BJ (cell line): ENCODE results near the gene OXCT1. TPM values are rescaled to one million over a fixed set of nuclear protein-coding genes. Genes with fewer than 3 reads are reported as not detected.

Experiments
- CTCF ChIA-PET: fragments of 350-600 bp; formaldehyde crosslinking; extraction: SDS; loops from one replicate; lab custom pipeline; 2021; ENCODE audit warnings: antibody characterized with exemption, inconsistent platforms; lab: Yijun Ruan, JAX
- POLR2A ChIA-PET: fragments of 300-600 bp; sonication (Branson Sonifier 250); formaldehyde crosslinking; extraction: SDS; loops from one replicate; lab custom pipeline; 2021; ENCODE audit warnings: antibody characterized with exemption; lab: Charles Lee
- DNase-seq: peaks from one replicate; pipeline ENCODE4 v3.0.0-alpha.2; 2011; ENCODE audit warnings: low read depth
- H3K27me3 ChIP-seq: 2 replicates; pipeline ENCODE4 v1.6.0; 2011; ENCODE audit warnings: low read length; ENCODE audit not compliant: control insufficient read depth, insufficient read depth
- H3K36me3 ChIP-seq: 2 replicates; pipeline ENCODE4 v1.5.1; 2011; ENCODE audit warnings: low read length; ENCODE audit not compliant: control insufficient read depth, insufficient read depth
- H3K4me3 ChIP-seq: 2 replicates; pipeline ENCODE4 v1.5.1; 2011; ENCODE audit warnings: low read depth, mild to moderate bottlenecking, control low read depth, low read length
- polyA plus RNA-seq: library from polyadenylated mRNA; depleted of rRNA; stranded (reverse); fragments of >200 nt; gene quantifications from 2 replicates; pipeline ENCODE4 v1.2.3, GENCODE V29; 2011
- TF ChIP-seq, protein P1 (sequence below): IDR thresholded peaks from 2 replicates; pipeline ENCODE4 v1.5.1; 2011; ENCODE audit warnings: low read depth, mild to moderate bottlenecking, control low read depth, inconsistent platforms, low read length, moderate library complexity; ENCODE audit not compliant: insufficient read depth

Gene OXCT1
- polyA plus RNA-seq, 1 experiment = 12.0 TPM

DNA sequence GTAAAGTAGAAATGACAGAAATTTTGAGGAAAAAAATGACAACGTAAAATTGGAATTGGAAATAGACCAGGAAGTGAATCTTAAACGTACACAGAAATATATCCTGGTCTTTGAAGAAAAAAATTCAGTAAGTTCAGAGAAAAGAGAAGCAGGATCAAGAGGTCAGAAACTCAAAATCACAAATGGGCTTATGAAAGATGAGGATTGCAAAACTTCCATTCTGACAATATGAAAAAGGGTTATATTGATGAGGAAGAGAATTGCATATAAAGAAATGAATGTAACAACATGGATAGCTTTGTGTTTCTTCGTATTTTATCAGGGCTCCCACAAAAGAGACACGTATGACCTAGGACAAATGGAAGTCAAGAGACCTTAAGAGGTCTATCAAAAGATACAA lies 58.1 kb downstream of the OXCT1 start:
- Histone ChIP-seq H3K36me3 (no peaks in the 10 kb centered on the region), H3K4me3 (no peak overlapping the region), H3K27me3 (no peaks in the 10 kb centered on the region)
- ChIA-PET POLR2A (no interaction called here), CTCF (no interaction called here)
- TF ChIP-seq, protein P1, sequence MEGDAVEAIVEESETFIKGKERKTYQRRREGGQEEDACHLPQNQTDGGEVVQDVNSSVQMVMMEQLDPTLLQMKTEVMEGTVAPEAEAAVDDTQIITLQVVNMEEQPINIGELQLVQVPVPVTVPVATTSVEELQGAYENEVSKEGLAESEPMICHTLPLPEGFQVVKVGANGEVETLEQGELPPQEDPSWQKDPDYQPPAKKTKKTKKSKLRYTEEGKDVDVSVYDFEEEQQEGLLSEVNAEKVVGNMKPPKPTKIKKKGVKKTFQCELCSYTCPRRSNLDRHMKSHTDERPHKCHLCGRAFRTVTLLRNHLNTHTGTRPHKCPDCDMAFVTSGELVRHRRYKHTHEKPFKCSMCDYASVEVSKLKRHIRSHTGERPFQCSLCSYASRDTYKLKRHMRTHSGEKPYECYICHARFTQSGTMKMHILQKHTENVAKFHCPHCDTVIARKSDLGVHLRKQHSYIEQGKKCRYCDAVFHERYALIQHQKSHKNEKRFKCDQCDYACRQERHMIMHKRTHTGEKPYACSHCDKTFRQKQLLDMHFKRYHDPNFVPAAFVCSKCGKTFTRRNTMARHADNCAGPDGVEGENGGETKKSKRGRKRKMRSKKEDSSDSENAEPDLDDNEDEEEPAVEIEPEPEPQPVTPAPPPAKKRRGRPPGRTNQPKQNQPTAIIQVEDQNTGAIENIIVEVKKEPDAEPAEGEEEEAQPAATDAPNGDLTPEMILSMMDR = no peak
- no peak for DNase-seq

- Histone ChIP-seq H3K36me3 (no peaks in the 10 kb centered on the region), H3K4me3 (no peak overlapping the region), H3K27me3 (no peaks in the 10 kb centered on the region)
- TF ChIP-seq, protein P1 = no peak
- ChIA-PET CTCF (no interaction called here), POLR2A (no interaction called here)
- no peak for DNase-seq
Observed at GRCh38 chr5:41809128-41809527, 61.1 kb downstream of the OXCT1 start.

- TF ChIP-seq, protein P1 = no peak
- CTCF ChIA-PET = no interaction called here
- H3K36me3 ChIP-seq = no peaks in the 10 kb centered on the region
- H3K4me3 ChIP-seq = no peak overlapping the region
- no peak for DNase-seq
- no peaks in the 10 kb centered on the region for H3K27me3 ChIP-seq
- POLR2A ChIA-PET = no interaction called here
Observed at GRCh38 chr5:41808294-41808693, 61.9 kb downstream of the OXCT1 start.

DNA sequence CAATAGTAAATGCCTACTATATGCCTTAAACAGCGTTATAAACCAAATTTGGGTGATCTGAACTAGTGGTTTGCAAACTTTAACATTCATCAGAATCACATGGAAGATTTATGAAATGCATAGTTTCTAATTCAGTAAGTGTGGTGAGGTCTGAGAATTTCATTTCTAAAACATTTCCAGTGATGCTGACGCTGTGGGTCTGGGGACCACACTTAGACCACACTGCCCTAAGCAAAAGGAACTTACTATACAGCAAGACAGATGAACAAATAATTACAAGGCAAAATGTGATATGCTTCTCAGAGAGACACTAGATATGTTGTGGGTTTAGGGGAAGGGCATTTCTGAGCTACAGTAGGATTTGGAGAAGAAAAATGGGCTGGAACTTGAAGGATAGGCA lies 72.6 kb downstream of the OXCT1 start:
- no peak overlapping the region for H3K4me3 ChIP-seq
- no peak for DNase-seq
- ChIA-PET CTCF (interaction anchor here (0.6 kb wide), 1 partner anchor 17 kb away, joined by 3 read pairs; no protein-coding TSS in a partner anchor), POLR2A (no interaction called here)
- TF ChIP-seq, protein P1 = no peak
- no peaks in the 10 kb centered on the region for H3K27me3 ChIP-seq
- H3K36me3 ChIP-seq = no peaks in the 10 kb centered on the region

DNA sequence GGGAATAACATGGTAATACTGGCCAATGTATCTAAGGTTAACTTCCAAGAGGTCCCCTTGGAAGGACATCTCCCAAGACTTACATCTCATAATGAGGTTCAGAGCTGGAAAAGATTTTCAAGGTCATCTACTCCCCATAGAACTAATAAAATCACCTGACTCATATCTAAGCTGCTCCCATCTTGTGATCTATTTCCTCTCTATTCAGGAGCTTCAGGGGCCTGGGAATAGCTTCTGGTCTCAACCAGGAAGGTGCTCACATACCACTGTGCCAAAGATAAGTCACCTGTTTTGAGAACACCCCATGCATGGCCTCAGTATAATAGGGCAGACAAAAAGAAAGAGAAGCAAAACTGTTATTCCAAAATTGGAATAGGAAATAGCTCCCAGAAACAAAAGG lies 74.2 kb downstream of the OXCT1 start:
- H3K36me3 ChIP-seq = no peaks in the 10 kb centered on the region
- TF ChIP-seq, protein P1 = no peak
- no peak for DNase-seq
- ChIA-PET POLR2A (no interaction called here), CTCF (interaction anchor here (0.7 to 1.5 kb wide), 4 partner anchors 24 to 48 kb away, joined by 3 to 5 read pairs (median 3); no protein-coding TSS in a partner anchor)
- H3K4me3 ChIP-seq = no peak overlapping the region
- no peaks in the 10 kb centered on the region for H3K27me3 ChIP-seq
